ENCODE measurements around the gene IGFBP5. TPM values are rescaled to one million over a fixed set of nuclear protein-coding genes. Genes with fewer than 3 reads are reported as not detected.

Gene IGFBP5
- total and polyA plus RNA-seq, 9 of the 15 experiments (the other 6 are each of a cell fraction or from before 2014, with no cell fraction given): 0.01 to 1.9 (median 0.03) TPM; not detected in 6

GRCh38 chr2:216634370-216635148 lies 60.8 kb downstream of the IGFBP5 start (continued):
- TF ChIP-seq ZNF518B (CRISPR knock-in tag; IDR thresholded peaks at IDR 0.05): no peak
- TF ChIP-seq ILF3 (IDR thresholded peaks at IDR 0.05; ENCODE audit: borderline replicate concordance): no peak
- no peak for TF ChIP-seq HOMEZ (CRISPR knock-in tag; IDR thresholded peaks at IDR 0.05)
- TF ChIP-seq FOXA1 (IDR thresholded peaks at IDR 0.05; ENCODE audit: borderline replicate concordance): no peak
- no peak for TF ChIP-seq ZNF507 (tag; conservative IDR thresholded peaks at IDR 0.05)
- TF ChIP-seq HEY1 (CRISPR knock-in tag; IDR thresholded peaks at IDR 0.05; ENCODE audit: borderline replicate concordance): no peak
- TF ChIP-seq ZNF407 (IDR thresholded peaks at IDR 0.05; ENCODE audit: low read depth): no peak
- TF ChIP-seq ZFPM2 (CRISPR knock-in tag; IDR thresholded peaks at IDR 0.05): no peak
- TF ChIP-seq NR2C2 (CRISPR knock-in tag; IDR thresholded peaks at IDR 0.05): no peak
- TF ChIP-seq NR2C2 (tag; IDR thresholded peaks at IDR 0.05): no peak
- no peak for TF ChIP-seq TAF9B (IDR thresholded peaks at IDR 0.05; ENCODE audit: partially characterized antibody)

All from K562 (cell line).